ENCODE measurements around the gene TDRD9. TPM values are rescaled to one million over a fixed set of nuclear protein-coding genes. Genes with fewer than 3 reads are reported as not detected.

The TDRD9 gene
- polyA plus RNA-seq, 1 donor from 2014 or later, result 15.9 TPM

- no peak overlapping the region for H3K4me3 ChIP-seq (ENCODE audit: low read length)
- H4K20me1 ChIP-seq (ENCODE audit: insufficient read depth), result no peaks in the 10 kb centered on the region
- H3F3A ChIP-seq (ENCODE audit: insufficient read depth, low read length, poor library complexity, severe bottlenecking), result no peaks in the 10 kb centered on the region
- no peak overlapping the region for H3K4me2 ChIP-seq (ENCODE audit: low read length)
- no peaks in the 10 kb centered on the region for H3K27me3 ChIP-seq (ENCODE audit: insufficient read depth, low read depth, low read length)
- TF ChIP-seq MXI1 (conservative IDR thresholded peaks at IDR 0.05; ENCODE audit: poor library complexity, severe bottlenecking) (no peak), SMC3 (conservative IDR thresholded peaks at IDR 0.05; ENCODE audit: poor library complexity) (no peak), RAD21 (conservative IDR thresholded peaks at IDR 0.05) (no peak), EZH2 (IDR thresholded peaks at IDR 0.05; ENCODE audit: borderline replicate concordance, insufficient read depth, low read length, poor library complexity, severe bottlenecking) (no peak), EP300 (conservative IDR thresholded peaks at IDR 0.05; ENCODE audit: poor library complexity, severe bottlenecking) (no peak), TAF1 (IDR thresholded peaks at IDR 0.05; ENCODE audit: low read depth) (no peak), REST (IDR thresholded peaks at IDR 0.05; ENCODE audit: borderline replicate concordance) (no peak), POLR2AphosphoS5 (IDR thresholded peaks at IDR 0.05) (no peak)
- TF ChIP-seq, protein P1, sequence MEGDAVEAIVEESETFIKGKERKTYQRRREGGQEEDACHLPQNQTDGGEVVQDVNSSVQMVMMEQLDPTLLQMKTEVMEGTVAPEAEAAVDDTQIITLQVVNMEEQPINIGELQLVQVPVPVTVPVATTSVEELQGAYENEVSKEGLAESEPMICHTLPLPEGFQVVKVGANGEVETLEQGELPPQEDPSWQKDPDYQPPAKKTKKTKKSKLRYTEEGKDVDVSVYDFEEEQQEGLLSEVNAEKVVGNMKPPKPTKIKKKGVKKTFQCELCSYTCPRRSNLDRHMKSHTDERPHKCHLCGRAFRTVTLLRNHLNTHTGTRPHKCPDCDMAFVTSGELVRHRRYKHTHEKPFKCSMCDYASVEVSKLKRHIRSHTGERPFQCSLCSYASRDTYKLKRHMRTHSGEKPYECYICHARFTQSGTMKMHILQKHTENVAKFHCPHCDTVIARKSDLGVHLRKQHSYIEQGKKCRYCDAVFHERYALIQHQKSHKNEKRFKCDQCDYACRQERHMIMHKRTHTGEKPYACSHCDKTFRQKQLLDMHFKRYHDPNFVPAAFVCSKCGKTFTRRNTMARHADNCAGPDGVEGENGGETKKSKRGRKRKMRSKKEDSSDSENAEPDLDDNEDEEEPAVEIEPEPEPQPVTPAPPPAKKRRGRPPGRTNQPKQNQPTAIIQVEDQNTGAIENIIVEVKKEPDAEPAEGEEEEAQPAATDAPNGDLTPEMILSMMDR (IDR thresholded peaks at IDR 0.05; ENCODE audit: poor library complexity, severe bottlenecking), result no peak
- H3K9me2 ChIP-seq (ENCODE audit: insufficient read depth, low read length), result no peaks in the 10 kb centered on the region
- H3K9me3 ChIP-seq (ENCODE audit: low read length), result no peaks in the 10 kb centered on the region
- H3K9ac ChIP-seq (ENCODE audit: low read length), result no peak overlapping the region
- no peak overlapping the region for H2AFZ ChIP-seq (ENCODE audit: low read depth, low read length)
- H3K36me3 ChIP-seq (ENCODE audit: insufficient read depth, low read length), result no peaks in the 10 kb centered on the region
- no peak overlapping the region for H3K27ac ChIP-seq (ENCODE audit: low read length)
- H3K79me2 ChIP-seq (replicated peaks; ENCODE audit: insufficient read depth, low read length), result no peaks in the 10 kb centered on the region
Observed at GRCh38 chr14:103995876-103996275, 67.6 kb downstream of the TDRD9 start.

DNA sequence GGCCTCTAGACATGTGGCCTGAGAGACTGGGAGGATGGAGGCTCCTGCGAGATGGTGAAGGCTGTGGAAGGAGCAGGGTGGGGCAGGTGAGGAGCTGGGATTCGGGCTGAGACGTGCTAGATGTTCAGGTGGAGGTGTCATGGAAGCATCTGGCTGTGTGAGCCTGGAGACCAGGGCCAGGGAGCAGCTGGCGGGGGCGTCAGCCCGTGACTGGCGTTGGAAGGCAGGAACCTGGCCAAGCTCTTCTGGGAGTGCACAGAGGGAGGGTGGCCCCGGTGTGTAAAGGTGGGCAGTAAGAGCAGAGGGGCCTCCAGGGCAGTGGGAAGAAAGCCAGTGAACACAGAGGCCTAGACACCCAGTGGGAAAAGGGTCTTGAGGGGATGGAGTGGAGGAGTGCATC is 69.1 kb downstream of the TDRD9 start:
- H3K27me3 ChIP-seq (ENCODE audit: insufficient read depth, low read depth, low read length), result no peaks in the 10 kb centered on the region
- no peak overlapping the region for H3K4me3 ChIP-seq (ENCODE audit: low read length)
- H2AFZ ChIP-seq (ENCODE audit: low read depth, low read length), result no peak overlapping the region
- H3K79me2 ChIP-seq (replicated peaks; ENCODE audit: insufficient read depth, low read length), result no peaks in the 10 kb centered on the region
- no peaks in the 10 kb centered on the region for H3K9me3 ChIP-seq (ENCODE audit: low read length)
- no peaks in the 10 kb centered on the region for H3K9me2 ChIP-seq (ENCODE audit: insufficient read depth, low read length)
- H3K9ac ChIP-seq (ENCODE audit: low read length), result no peak overlapping the region
- no peak overlapping the region for H3K4me2 ChIP-seq (ENCODE audit: low read length)
- no peaks in the 10 kb centered on the region for H3F3A ChIP-seq (ENCODE audit: insufficient read depth, low read length, poor library complexity, severe bottlenecking)
- no peak overlapping the region for H3K27ac ChIP-seq (ENCODE audit: low read length)
- H4K20me1 ChIP-seq (ENCODE audit: insufficient read depth), result no peaks in the 10 kb centered on the region
- H3K36me3 ChIP-seq (ENCODE audit: insufficient read depth, low read length), result no peaks in the 10 kb centered on the region
- TF ChIP-seq TAF1 (IDR thresholded peaks at IDR 0.05; ENCODE audit: low read depth), result no peak
- TF ChIP-seq EZH2 (IDR thresholded peaks at IDR 0.05; ENCODE audit: borderline replicate concordance, insufficient read depth, low read length, poor library complexity, severe bottlenecking), result no peak
- TF ChIP-seq POLR2AphosphoS5 (IDR thresholded peaks at IDR 0.05), result no peak

DNA sequence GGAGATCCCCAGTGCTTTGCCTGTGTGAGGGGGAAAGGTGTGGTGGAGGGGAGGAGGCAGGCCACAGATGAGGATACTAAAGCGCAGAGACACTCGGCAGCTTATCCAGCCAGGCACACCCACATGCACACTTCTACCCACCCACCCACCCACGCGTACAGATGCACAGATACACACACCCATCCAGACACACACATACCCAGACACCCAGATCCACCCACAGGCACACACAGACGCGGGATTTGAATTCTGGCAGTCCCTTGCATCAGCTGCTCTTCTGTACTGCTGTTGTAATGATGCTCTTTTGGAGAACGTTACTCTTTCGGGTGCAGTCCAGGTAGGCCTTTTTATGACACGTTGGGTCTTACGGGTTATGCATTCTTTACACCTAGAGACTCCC is 69.8 kb downstream of the TDRD9 start:
- H3K4me2 ChIP-seq (ENCODE audit: low read length), result no peak overlapping the region
- H4K20me1 ChIP-seq (ENCODE audit: insufficient read depth), result no peaks in the 10 kb centered on the region
- H3K36me3 ChIP-seq (ENCODE audit: insufficient read depth, low read length), result no peaks in the 10 kb centered on the region
- no peaks in the 10 kb centered on the region for H3K9me3 ChIP-seq (ENCODE audit: low read length)
- H3K27ac ChIP-seq (ENCODE audit: low read length), result no peak overlapping the region
- H3K9ac ChIP-seq (ENCODE audit: low read length), result no peak overlapping the region
- H3K27me3 ChIP-seq (ENCODE audit: insufficient read depth, low read depth, low read length), result no peaks in the 10 kb centered on the region
- H3F3A ChIP-seq (ENCODE audit: insufficient read depth, low read length, poor library complexity, severe bottlenecking), result no peaks in the 10 kb centered on the region
- TF ChIP-seq EP300 (conservative IDR thresholded peaks at IDR 0.05; ENCODE audit: poor library complexity, severe bottlenecking) (no peak), POLR2AphosphoS5 (IDR thresholded peaks at IDR 0.05) (no peak), TAF1 (IDR thresholded peaks at IDR 0.05; ENCODE audit: low read depth) (no peak), SMC3 (conservative IDR thresholded peaks at IDR 0.05; ENCODE audit: poor library complexity) (no peak), RAD21 (conservative IDR thresholded peaks at IDR 0.05) (no peak), EZH2 (IDR thresholded peaks at IDR 0.05; ENCODE audit: borderline replicate concordance, insufficient read depth, low read length, poor library complexity, severe bottlenecking) (no peak), REST (IDR thresholded peaks at IDR 0.05; ENCODE audit: borderline replicate concordance) (no peak), MXI1 (conservative IDR thresholded peaks at IDR 0.05; ENCODE audit: poor library complexity, severe bottlenecking) (no peak)
- TF ChIP-seq, protein P1 (IDR thresholded peaks at IDR 0.05; ENCODE audit: poor library complexity, severe bottlenecking), result no peak
- H2AFZ ChIP-seq (ENCODE audit: low read depth, low read length), result no peak overlapping the region
- H3K4me3 ChIP-seq (ENCODE audit: low read length), result no peak overlapping the region
- no peaks in the 10 kb centered on the region for H3K9me2 ChIP-seq (ENCODE audit: insufficient read depth, low read length)
- H3K79me2 ChIP-seq (replicated peaks; ENCODE audit: insufficient read depth, low read length), result no peaks in the 10 kb centered on the region

Measured in neural cell (in vitro differentiated cells).